B cell (primary cell): ENCODE measurements around the gene UBN1. TPM values are rescaled to one million over a fixed set of nuclear protein-coding genes. Genes with fewer than 3 reads are reported as not detected.

ENCODE experiments used
- ATAC-seq: fragments of 200-7000 bp; cut with Tn5 transposase; one replicate; pipeline ENCODE4 v1.10.0; 2021; ENCODE audit warnings: low read depth, mild to moderate bottlenecking, moderate number of reproducible peaks, moderate library complexity
- CTCF ChIA-PET: fragments of 350-600 bp; sonication (Branson Sonifier 250); formaldehyde crosslinking; loops from one replicate; lab custom pipeline; 2021; ENCODE audit warnings: antibody characterized with exemption, inconsistent platforms; lab: Charles Lee
- POLR2A ChIA-PET: fragments of 350-600 bp; sonication (Branson Sonifier 250); formaldehyde crosslinking; loops from one replicate; lab custom pipeline; 2021; ENCODE audit warnings: antibody characterized with exemption; lab: Charles Lee
- DNase-seq: peaks from one replicate; pipeline ENCODE4 v3.0.0; 2013
- H2AFZ ChIP-seq: 2 replicates; pipeline ENCODE4 v1.6.1; 2012; ENCODE audit warnings: mild to moderate bottlenecking, low read depth, low read length; ENCODE audit not compliant: insufficient read depth, poor library complexity, severe bottlenecking
- H3K27ac ChIP-seq, 2 donors: 1 replicate in 1 of 2; 2 replicates in 1 of 2; pipeline ENCODE4 v1.5.1; 2012 to 2013; ENCODE audit warnings: low read length in 2 of 2, mild to moderate bottlenecking in 2 of 2, moderate library complexity in 1 of 2
- H3K27me3 ChIP-seq, 4 experiments: fragments of 200-600 bp in 1 of 4; sonication (generic) in 1 of 4; replicated peaks in 1 of 4; 1 replicate in 2 of 4; 2 replicates in 2 of 4; pipeline versions ENCODE4 v1.6.1 to v1.7.0; 2013 to 2016; ENCODE audit warnings: low read length in 3 of 4, mild to moderate bottlenecking in 2 of 4, mixed read lengths in 1 of 4, moderate library complexity in 1 of 4; ENCODE audit not compliant: insufficient read depth in 4 of 4, control insufficient read depth in 3 of 4; ENCODE audit errors: control extremely low read depth in 1 of 4
- H3K36me3 ChIP-seq, 2 experiments: replicated peaks in 1 of 2; 1 replicate in 1 of 2; 2 replicates in 1 of 2; pipeline versions ENCODE4 v1.6.1 to v1.7.1; 2013; ENCODE audit warnings: low read length in 1 of 2; ENCODE audit not compliant: insufficient read depth in 2 of 2, control insufficient read depth in 1 of 2; ENCODE audit errors: control extremely low read depth in 1 of 2, extremely low read depth in 1 of 2
- H3K4me1 ChIP-seq, 2 donors: fragments of 200-600 bp in 1 of 2; sonication (generic) in 1 of 2; 1 replicate in 1 of 2; 2 replicates in 1 of 2; pipeline versions ENCODE4 v1.5.1 to v1.6.1; 2013 to 2017; ENCODE audit warnings: low read length in 2 of 2; ENCODE audit not compliant: control insufficient read depth in 2 of 2, insufficient read depth in 2 of 2
- H3K4me2 ChIP-seq: replicated peaks from 2 replicates; pipeline ENCODE3; 2012; ENCODE audit warnings: mild to moderate bottlenecking, low read depth, low read length; ENCODE audit not compliant: poor library complexity, severe bottlenecking
- H3K4me3 ChIP-seq, 5 experiments: fragments of 200-600 bp in 1 of 5; sonication (generic) in 1 of 5; 1 replicate in 3 of 5; 2 replicates in 2 of 5; pipeline versions ENCODE4 v1.5.1 to v1.7.0; 2011 to 2016; ENCODE audit warnings: low read length in 4 of 5, mild to moderate bottlenecking in 4 of 5, low read depth in 2 of 5, control low read depth in 1 of 5, moderate library complexity in 1 of 5; ENCODE audit not compliant: insufficient read depth in 1 of 5; ENCODE audit errors: control extremely low read depth in 1 of 5, extremely low read depth in 1 of 5
- H3K79me2 ChIP-seq: fragments of 200-600 bp; sonication (generic); one replicate; pipeline ENCODE4 v1.6.0; 2016; ENCODE audit warnings: low read length; ENCODE audit not compliant: control insufficient read depth, insufficient read depth
- H3K9ac ChIP-seq: fragments of 200-600 bp; sonication (generic); 2 replicates; pipeline ENCODE4 v1.6.1; 2017; ENCODE audit warnings: mild to moderate bottlenecking, low read length, moderate library complexity
- H3K9me3 ChIP-seq, 3 donors: one replicate each; pipeline versions ENCODE4 v1.6.1 to v1.7.1; 2013; ENCODE audit warnings: low read length in 2 of 3; ENCODE audit not compliant: control insufficient read depth in 2 of 3, insufficient read depth in 1 of 3; ENCODE audit errors: control extremely low read depth in 1 of 3
- H4K20me1 ChIP-seq: 2 replicates; pipeline ENCODE4 v1.6.0; 2012; ENCODE audit warnings: mild to moderate bottlenecking, low read length; ENCODE audit not compliant: insufficient read depth, control insufficient read depth, poor library complexity, severe bottlenecking
- H3K27ac Mint-ChIP-seq: one replicate; pipeline ENCODE4 v1.8.0; 2021; ENCODE audit warnings: mixed read lengths
- H3K27me3 Mint-ChIP-seq: one replicate; pipeline ENCODE4 v1.8.0; 2021; ENCODE audit warnings: mixed read lengths
- H3K4me1 Mint-ChIP-seq: one replicate; pipeline ENCODE4 v1.8.0; 2021; ENCODE audit warnings: mixed read lengths
- H3K4me3 Mint-ChIP-seq: one replicate; pipeline ENCODE4 v1.8.0; 2021; ENCODE audit warnings: mixed read lengths
- H3K9me3 Mint-ChIP-seq: one replicate; pipeline ENCODE4 v1.8.0; 2022; ENCODE audit warnings: mixed read lengths; ENCODE audit not compliant: insufficient read depth
- EZH2 ChIP-seq: IDR thresholded peaks from 2 replicates; pipeline ENCODE4 v1.6.1; 2012; ENCODE audit warnings: borderline replicate concordance, low read depth, mild to moderate bottlenecking, moderate library complexity, low read length; ENCODE audit not compliant: insufficient read depth, poor library complexity, severe bottlenecking
- WGBS: methylation state at CpG from one replicate; pipeline ENCODE4 v1.1.5; 2013; ENCODE audit warnings: missing lambda C conversion rate; ENCODE audit not compliant: insufficient coverage; 5-methylcytosine and 5-hydroxymethylcytosine counted together
- intact Hi-C: fragments of 100-400 bp; cut with micrococcal nuclease; formaldehyde crosslinking; loops from one replicate; pipeline ENCODE4 v1.10.0; 2022
- polyA plus RNA-seq: library from polyadenylated mRNA; depleted of rRNA; stranded (reverse); fragments of >200 nt; gene quantifications from 2 replicates; pipeline ENCODE4 v1.2.3, GENCODE V29; 2012
- total RNA-seq, 2 donors: library from RNA; stranded (reverse); fragments of 120-200 nt in 1 of 2; gene quantifications; 1 replicate in 1 of 2; 2 replicates in 1 of 2; pipeline versions ENCODE4 v1.2.3 to v1.2.4, GENCODE V29; 2013 to 2022
- TF ChIP-seq, protein P1 (sequence below): fragments of 200-600 bp; IDR thresholded peaks from one replicate; pipeline ENCODE4 v1.8.0; 2022; ENCODE audit warnings: antibody characterized with exemption, mild to moderate bottlenecking

The UBN1 gene
- total and polyA plus RNA-seq, 2 donors (not counting 1 experiment from before 2014, with no cell fraction given): 16.6 to 38.1 TPM

DNA sequence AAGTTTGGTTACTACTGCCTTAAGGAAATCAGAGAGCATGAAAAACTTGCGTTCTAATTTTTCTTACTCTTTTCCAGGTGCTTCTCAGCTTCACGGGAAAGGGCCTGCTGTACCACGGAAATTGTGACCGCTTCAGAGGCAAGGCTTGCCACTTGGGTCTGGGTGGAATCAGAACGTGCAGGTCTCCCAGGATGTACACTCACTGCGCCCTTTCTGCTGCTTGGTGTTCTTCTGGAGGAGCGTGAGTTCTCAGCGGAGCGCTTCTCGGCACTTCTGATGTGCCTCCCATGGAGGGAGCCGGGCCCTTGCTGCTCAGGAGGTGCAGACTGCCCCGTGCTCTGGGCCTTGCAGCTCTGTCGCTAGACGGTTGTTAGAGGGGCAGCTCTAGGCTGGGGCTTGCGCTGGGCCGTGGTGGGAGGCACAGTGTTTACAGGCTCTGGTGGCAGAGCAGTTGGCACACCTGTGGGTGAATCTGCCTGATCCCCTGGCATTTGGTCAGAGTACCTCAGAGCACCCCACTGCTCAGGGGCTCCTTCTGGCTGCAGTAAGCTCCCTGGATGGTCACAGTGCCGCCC lies 32.8 kb downstream of the UBN1 start:
- DNase-seq (no peak), ATAC-seq (no peak)
- H3K4me1 Mint-ChIP-seq: no peaks in the 10 kb centered on the region
- Histone ChIP-seq H3K4me2 (no peak overlapping the region), H3K9ac (no peak overlapping the region), H2AFZ (no peak overlapping the region), H3K4me1 (no peaks in the 10 kb centered on the region), H4K20me1 (no peaks in the 10 kb centered on the region), H3K27ac (no peak overlapping the region), H3K79me2 (no peaks in the 10 kb centered on the region), H3K4me3 (no peak overlapping the region), H3K27me3 (no peaks in the 10 kb centered on the region), H3K36me3 (peaks cover 0 to 66% of the 10 kb centered on the region in 2 experiments), H3K9me3 (no peaks in the 10 kb centered on the region)
- no peak for TF ChIP-seq EZH2
- TF ChIP-seq, protein P1, sequence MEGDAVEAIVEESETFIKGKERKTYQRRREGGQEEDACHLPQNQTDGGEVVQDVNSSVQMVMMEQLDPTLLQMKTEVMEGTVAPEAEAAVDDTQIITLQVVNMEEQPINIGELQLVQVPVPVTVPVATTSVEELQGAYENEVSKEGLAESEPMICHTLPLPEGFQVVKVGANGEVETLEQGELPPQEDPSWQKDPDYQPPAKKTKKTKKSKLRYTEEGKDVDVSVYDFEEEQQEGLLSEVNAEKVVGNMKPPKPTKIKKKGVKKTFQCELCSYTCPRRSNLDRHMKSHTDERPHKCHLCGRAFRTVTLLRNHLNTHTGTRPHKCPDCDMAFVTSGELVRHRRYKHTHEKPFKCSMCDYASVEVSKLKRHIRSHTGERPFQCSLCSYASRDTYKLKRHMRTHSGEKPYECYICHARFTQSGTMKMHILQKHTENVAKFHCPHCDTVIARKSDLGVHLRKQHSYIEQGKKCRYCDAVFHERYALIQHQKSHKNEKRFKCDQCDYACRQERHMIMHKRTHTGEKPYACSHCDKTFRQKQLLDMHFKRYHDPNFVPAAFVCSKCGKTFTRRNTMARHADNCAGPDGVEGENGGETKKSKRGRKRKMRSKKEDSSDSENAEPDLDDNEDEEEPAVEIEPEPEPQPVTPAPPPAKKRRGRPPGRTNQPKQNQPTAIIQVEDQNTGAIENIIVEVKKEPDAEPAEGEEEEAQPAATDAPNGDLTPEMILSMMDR: no peak
- intact Hi-C loops: no loop called here
- no peaks in the 10 kb centered on the region for H3K9me3 Mint-ChIP-seq
- no peaks in the 10 kb centered on the region for H3K27me3 Mint-ChIP-seq
- ChIA-PET CTCF (no interaction called here), POLR2A (no interaction called here)
- H3K4me3 Mint-ChIP-seq: no peak overlapping the region
- H3K27ac Mint-ChIP-seq: no peak overlapping the region
- WGBS: 98% methylated on average over 17 of the region's 17 CpGs

DNA sequence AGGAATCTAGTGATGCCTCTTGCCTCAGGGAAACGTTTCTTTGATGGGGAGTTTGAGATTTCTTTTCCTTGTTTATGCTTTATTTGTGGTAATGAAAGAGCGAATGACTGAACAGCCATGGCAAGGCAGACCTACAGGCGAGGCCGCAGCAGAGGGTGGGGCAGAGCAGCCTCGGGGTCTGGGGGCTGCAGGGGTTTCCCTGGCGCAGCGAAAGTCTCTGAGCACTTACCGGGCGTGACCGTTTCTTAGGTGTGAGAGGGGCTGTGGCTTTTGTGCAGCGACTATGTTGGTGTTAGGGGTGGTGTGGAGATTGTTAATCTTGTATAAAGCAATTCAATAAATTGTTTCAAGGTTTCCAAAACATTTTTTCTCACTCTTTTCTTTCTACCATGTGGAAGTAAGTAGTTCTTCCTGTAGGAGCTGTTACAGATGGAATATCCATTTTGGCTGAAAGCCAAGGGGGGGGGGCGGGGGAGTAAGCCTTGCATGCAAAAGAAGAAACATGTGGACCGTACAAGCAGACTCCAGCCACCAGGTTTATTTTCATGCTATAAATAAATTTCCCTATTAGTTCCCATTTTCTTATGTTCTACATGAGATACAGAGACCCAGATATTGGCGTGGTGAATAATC lies 34.8 kb downstream of the UBN1 start:
- peaks cover 0 to 59% of the 10 kb centered on the region in 2 experiments for H3K36me3 ChIP-seq
- ChIA-PET POLR2A (no interaction called here), CTCF (no interaction called here)
- no peak overlapping the region for H3K27ac ChIP-seq
- H2AFZ ChIP-seq: no peak overlapping the region
- H3K4me1 Mint-ChIP-seq: no peaks in the 10 kb centered on the region
- WGBS: 95% methylated on average over 11 of the region's 14 CpGs
- no peaks in the 10 kb centered on the region for H3K27me3 ChIP-seq
- H3K9me3 Mint-ChIP-seq: no peaks in the 10 kb centered on the region
- H3K27me3 Mint-ChIP-seq: no peaks in the 10 kb centered on the region
- H3K4me1 ChIP-seq: no peaks in the 10 kb centered on the region
- H3K27ac Mint-ChIP-seq: no peak overlapping the region
- H3K4me3 ChIP-seq: no peak overlapping the region
- no peak overlapping the region for H3K4me2 ChIP-seq
- H3K4me3 Mint-ChIP-seq: no peak overlapping the region
- no peak overlapping the region for H3K9ac ChIP-seq
- DNase-seq (no peak), ATAC-seq (no peak)
- intact Hi-C loops: no loop called here
- TF ChIP-seq EZH2: no peak
- TF ChIP-seq, protein P1: no peak
- no peaks in the 10 kb centered on the region for H3K9me3 ChIP-seq
- no peaks in the 10 kb centered on the region for H3K79me2 ChIP-seq
- H4K20me1 ChIP-seq: no peaks in the 10 kb centered on the region
